ENCODE measurements around the gene WBP2. TPM values are rescaled to one million over a fixed set of nuclear protein-coding genes. Genes with fewer than 3 reads are reported as not detected.

WBP2 gene
- total RNA-seq, 3 donors from 2014 or later, result 99.1 to 114 (median 99.8) TPM

GRCh38 chr17:75876938-75877751, 22.0 kb upstream of the WBP2 start:
- DNase-seq, result peak; percentile 85 to 91 (median 88)
- intact Hi-C loops (cut with DNase I, micrococcal nuclease), result no loop called here
- Histone ChIP-seq H3K4me1 (ENCODE audit: low read depth) (peaks cover 42% of the 10 kb centered on the region), H3K36me3 (ENCODE audit: low read depth) (no peaks in the 10 kb centered on the region), H3K9me3 (no peaks in the 10 kb centered on the region), H3K4me3 (peak overlapping the region; percentile 51)
- peak; percentile 42 for ATAC-seq
- TF ChIP-seq, protein P1, sequence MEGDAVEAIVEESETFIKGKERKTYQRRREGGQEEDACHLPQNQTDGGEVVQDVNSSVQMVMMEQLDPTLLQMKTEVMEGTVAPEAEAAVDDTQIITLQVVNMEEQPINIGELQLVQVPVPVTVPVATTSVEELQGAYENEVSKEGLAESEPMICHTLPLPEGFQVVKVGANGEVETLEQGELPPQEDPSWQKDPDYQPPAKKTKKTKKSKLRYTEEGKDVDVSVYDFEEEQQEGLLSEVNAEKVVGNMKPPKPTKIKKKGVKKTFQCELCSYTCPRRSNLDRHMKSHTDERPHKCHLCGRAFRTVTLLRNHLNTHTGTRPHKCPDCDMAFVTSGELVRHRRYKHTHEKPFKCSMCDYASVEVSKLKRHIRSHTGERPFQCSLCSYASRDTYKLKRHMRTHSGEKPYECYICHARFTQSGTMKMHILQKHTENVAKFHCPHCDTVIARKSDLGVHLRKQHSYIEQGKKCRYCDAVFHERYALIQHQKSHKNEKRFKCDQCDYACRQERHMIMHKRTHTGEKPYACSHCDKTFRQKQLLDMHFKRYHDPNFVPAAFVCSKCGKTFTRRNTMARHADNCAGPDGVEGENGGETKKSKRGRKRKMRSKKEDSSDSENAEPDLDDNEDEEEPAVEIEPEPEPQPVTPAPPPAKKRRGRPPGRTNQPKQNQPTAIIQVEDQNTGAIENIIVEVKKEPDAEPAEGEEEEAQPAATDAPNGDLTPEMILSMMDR (IDR thresholded peaks at IDR 0.05), result no peak

- ATAC-seq (peak; percentile 69), DNase-seq (peak; percentile 81 to 93 (median 87))
- Histone ChIP-seq H3K4me3 (no peak overlapping the region), H3K36me3 (ENCODE audit: low read depth) (no peaks in the 10 kb centered on the region), H3K9me3 (no peaks in the 10 kb centered on the region), H3K4me1 (ENCODE audit: low read depth) (peaks cover 42% of the 10 kb centered on the region)
- intact Hi-C loops (cut with DNase I, micrococcal nuclease), result no loop called here
- TF ChIP-seq, protein P1 (IDR thresholded peaks at IDR 0.05), result no peak
These were observed 21.2 kb upstream of the WBP2 start for GRCh38 chr17:75876190-75876937.

- no peak overlapping the region for H3K4me3 ChIP-seq
- DNase-seq, result no peak
- H3K9me3 ChIP-seq, result no peaks in the 10 kb centered on the region
- TF ChIP-seq, protein P1 (IDR thresholded peaks at IDR 0.05), result no peak
- ATAC-seq, result no peak
- intact Hi-C loops (cut with DNase I, micrococcal nuclease), result no loop called here
- H3K4me1 ChIP-seq (ENCODE audit: low read depth), result peaks cover 42% of the 10 kb centered on the region
- no peaks in the 10 kb centered on the region for H3K36me3 ChIP-seq (ENCODE audit: low read depth)
These were observed 20.7 kb upstream of the WBP2 start for GRCh38 chr17:75875940-75876189.

DNA sequence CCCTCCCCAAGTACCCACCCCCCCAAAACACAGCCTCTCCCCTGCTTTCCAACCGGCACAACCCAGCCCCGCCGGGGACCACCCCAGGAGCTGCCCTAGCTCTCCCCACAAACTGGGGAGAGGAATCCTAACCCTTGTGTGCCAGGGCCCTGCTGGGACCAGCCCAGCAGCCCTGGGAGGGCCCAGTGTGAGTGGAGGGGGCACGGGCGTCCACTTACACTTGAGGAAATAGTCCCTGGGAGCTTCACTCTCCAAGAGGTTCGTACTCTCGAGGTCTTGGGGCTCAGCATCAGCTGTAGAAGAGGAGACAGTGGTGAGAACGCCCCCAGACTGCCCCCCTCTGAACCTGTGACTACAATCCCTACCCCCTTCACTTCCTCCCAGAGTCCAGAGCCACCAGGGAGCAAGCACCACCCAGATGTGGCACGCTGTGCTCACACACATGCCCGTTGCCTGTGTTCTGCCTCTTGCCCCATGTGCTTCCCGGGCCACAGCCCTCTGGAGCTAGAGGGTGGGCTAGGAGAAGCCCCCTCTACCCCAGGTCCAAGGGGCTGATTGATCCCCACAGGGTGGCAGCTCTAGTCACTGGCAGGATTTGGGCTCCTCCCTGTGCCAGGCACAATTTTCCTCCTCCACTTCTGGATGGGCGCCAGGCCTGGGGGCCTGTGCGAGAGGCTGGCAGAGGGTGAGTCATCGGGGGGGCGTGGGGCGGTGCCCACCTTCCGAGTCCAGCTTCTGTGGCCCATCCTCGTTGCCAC, 20.2 kb upstream of the WBP2 start:
- no peak overlapping the region for H3K4me3 ChIP-seq
- no peaks in the 10 kb centered on the region for H3K9me3 ChIP-seq
- H3K4me1 ChIP-seq (ENCODE audit: low read depth), result peaks cover 42% of the 10 kb centered on the region
- no peak for ATAC-seq
- TF ChIP-seq, protein P1 (IDR thresholded peaks at IDR 0.05), result no peak
- DNase-seq, result peak in 1 of 3 donors; percentile 55
- intact Hi-C loops (cut with DNase I, micrococcal nuclease), result no loop called here
- H3K36me3 ChIP-seq (ENCODE audit: low read depth), result no peaks in the 10 kb centered on the region

DNA sequence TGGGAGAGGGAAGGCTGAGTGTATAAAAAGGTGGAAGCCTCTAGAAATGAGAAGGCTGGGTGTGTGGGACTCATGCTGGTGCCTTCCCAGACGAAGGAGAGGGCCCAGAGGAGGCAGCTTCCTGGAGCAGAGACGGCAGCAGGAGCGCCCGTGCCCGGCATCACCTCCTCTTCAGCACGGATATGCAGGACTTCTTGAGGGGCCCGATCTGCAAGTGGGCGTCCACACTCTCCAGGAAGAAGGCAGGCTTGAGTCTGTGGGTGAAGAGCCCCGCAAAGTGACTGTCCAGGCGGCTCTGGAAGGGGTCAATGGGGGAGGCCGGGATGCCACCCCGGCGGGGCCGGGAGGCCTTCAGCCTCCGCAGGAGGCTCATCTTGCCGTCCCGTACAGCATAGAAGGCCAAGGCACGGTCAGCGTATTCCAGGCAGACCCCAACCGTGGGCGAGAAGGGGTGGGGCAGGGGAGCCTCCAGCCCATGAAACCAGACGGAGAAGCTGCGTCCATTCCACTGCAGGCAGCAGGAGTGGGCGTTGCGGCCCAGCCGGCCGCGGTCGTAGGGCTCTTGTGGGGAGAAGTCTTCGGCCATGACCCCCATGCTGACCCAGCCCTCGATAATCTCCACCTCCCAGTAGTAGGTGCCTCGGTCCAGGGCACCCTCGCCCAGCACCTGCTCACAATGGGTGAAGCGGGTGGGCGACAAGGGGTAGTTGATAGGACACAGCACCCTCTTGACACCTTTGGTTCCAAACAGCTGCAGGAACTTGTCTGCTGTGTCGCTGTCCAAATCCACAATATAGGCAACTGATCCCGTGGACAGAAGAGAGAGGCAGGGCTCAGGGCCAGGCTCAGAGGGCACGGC, 19.4 kb upstream of the WBP2 start:
- DNase-seq (no peak), ATAC-seq (no peak)
- TF ChIP-seq, protein P1 (IDR thresholded peaks at IDR 0.05), result no peak
- Histone ChIP-seq H3K4me3 (no peak overlapping the region), H3K36me3 (ENCODE audit: low read depth) (no peaks in the 10 kb centered on the region), H3K9me3 (no peaks in the 10 kb centered on the region), H3K4me1 (ENCODE audit: low read depth) (peaks cover 44% of the 10 kb centered on the region)
- intact Hi-C loops (cut with DNase I, micrococcal nuclease), result no loop called here

Measured in mucosa of descending colon (tissue), 3 donors.